ENCODE measurements around the gene MED25. TPM values are rescaled to one million over a fixed set of nuclear protein-coding genes. Genes with fewer than 3 reads are reported as not detected.

MED25 gene
- total and polyA plus RNA-seq, 9 of the 15 experiments (the other 6 are each of a cell fraction or from before 2014, with no cell fraction given) = 4.1 to 93.9 (median 19.3) TPM

- TF ChIP-seq, protein P1, sequence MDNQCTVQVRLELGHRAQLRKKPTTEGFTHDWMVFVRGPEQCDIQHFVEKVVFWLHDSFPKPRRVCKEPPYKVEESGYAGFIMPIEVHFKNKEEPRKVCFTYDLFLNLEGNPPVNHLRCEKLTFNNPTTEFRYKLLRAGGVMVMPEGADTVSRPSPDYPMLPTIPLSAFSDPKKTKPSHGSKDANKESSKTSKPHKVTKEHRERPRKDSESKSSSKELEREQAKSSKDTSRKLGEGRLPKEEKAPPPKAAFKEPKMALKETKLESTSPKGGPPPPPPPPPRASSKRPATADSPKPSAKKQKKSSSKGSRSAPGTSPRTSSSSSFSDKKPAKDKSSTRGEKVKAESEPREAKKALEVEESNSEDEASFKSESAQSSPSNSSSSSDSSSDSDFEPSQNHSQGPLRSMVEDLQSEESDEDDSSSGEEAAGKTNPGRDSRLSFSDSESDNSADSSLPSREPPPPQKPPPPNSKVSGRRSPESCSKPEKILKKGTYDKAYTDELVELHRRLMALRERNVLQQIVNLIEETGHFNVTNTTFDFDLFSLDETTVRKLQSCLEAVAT (IDR thresholded peaks at IDR 0.05) = peak in 1 of 2 experiments; percentile 31; a peak in 1 of 4 replicates
- TF ChIP-seq BDP1 (IDR thresholded peaks at IDR 0.05; ENCODE audit: insufficient read depth, insufficient read length) = no peak
- peak; percentile 7 for TF ChIP-seq KDM5B (IDR thresholded peaks at IDR 0.05; ENCODE audit: insufficient replicate concordance, low read depth, low read length)
- TF ChIP-seq RAD21 (CRISPR knock-in tag; conservative IDR thresholded peaks at IDR 0.05 in 1 of 2, IDR thresholded peaks at IDR 0.05 in 1 of 2) = 0 out of 4 replicates have a peak, but pooled peaks of 1 of the 2 experiments have one; percentile 3
- no peak for TF ChIP-seq POLR3G (IDR thresholded peaks at IDR 0.05; ENCODE audit: extremely low read depth, insufficient read length, insufficient replicate concordance)
- TF ChIP-seq DIDO1 (tag; IDR thresholded peaks at IDR 0.05; ENCODE audit: low read depth) = peak; percentile 7; the same call in 1 of the 2 replicates
- peak; percentile 18 for TF ChIP-seq CCNT2 (IDR thresholded peaks at IDR 0.05; ENCODE audit: borderline replicate concordance, extremely low read depth, insufficient read length, low read depth, low read length)
- TF ChIP-seq, protein P2, sequence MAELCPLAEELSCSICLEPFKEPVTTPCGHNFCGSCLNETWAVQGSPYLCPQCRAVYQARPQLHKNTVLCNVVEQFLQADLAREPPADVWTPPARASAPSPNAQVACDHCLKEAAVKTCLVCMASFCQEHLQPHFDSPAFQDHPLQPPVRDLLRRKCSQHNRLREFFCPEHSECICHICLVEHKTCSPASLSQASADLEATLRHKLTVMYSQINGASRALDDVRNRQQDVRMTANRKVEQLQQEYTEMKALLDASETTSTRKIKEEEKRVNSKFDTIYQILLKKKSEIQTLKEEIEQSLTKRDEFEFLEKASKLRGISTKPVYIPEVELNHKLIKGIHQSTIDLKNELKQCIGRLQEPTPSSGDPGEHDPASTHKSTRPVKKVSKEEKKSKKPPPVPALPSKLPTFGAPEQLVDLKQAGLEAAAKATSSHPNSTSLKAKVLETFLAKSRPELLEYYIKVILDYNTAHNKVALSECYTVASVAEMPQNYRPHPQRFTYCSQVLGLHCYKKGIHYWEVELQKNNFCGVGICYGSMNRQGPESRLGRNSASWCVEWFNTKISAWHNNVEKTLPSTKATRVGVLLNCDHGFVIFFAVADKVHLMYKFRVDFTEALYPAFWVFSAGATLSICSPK (IDR thresholded peaks at IDR 0.05; ENCODE audit: borderline replicate concordance) = no peak
- TF ChIP-seq PHF8 (IDR thresholded peaks at IDR 0.05; ENCODE audit: borderline replicate concordance, low read length) = peak; percentile 44; the same call in 1 of the 2 replicates
- TF ChIP-seq, protein P3, sequence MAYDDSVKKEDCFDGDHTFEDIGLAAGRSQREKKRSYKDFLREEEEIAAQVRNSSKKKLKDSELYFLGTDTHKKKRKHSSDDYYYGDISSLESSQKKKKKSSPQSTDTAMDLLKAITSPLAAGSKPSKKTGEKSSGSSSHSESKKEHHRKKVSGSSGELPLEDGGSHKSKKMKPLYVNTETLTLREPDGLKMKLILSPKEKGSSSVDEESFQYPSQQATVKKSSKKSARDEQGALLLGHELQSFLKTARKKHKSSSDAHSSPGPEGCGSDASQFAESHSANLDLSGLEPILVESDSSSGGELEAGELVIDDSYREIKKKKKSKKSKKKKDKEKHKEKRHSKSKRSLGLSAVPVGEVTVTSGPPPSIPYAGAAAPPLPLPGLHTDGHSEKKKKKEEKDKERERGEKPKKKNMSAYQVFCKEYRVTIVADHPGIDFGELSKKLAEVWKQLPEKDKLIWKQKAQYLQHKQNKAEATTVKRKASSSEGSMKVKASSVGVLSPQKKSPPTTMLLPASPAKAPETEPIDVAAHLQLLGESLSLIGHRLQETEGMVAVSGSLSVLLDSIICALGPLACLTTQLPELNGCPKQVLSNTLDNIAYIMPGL (CRISPR knock-in tag; IDR thresholded peaks at IDR 0.05) = 0 out of 2 replicates have a peak, but pooled peaks have one; percentile 64
- TF ChIP-seq GABPA (tag; conservative IDR thresholded peaks at IDR 0.05; ENCODE audit: low read depth) = peak; percentile 96
Observed at GRCh38 chr19:49875857-49876421, 57.9 kb downstream of the MED25 start (continued).

All from K562 (cell line).